ENCODE results near the gene CORIN. TPM values are rescaled to one million over a fixed set of nuclear protein-coding genes. Genes with fewer than 3 reads are reported as not detected.

The CORIN gene
- polyA plus RNA-seq, 1 of the 3 experiments (the other 2 are of a cell fraction), result 1.1 TPM

- DNase-seq, result no peak
- no peaks in the 10 kb centered on the region for H3F3A ChIP-seq (replicated peaks; ENCODE audit: insufficient read depth)
- H3K27ac ChIP-seq (ENCODE audit: low read depth in 2 of 2, low read length in 1 of 2), result no peak overlapping the region
- H3K4me3 ChIP-seq (ENCODE audit: low read depth in 2 of 2, low read length in 1 of 2), result no peak overlapping the region
- no peaks in the 10 kb centered on the region for H3K9me3 ChIP-seq
- ChIA-PET POLR2A (no interaction called here), CTCF (interaction anchor here (0.9 kb wide), 1 partner anchor 116 kb away, joined by 3 read pairs; no protein-coding TSS in a partner anchor)
- no peak for TF ChIP-seq GABPA (IDR thresholded peaks at IDR 0.05; ENCODE audit: low read depth)
- no peak for TF ChIP-seq CHD2 (IDR thresholded peaks at IDR 0.05; ENCODE audit: low read length, partially characterized antibody)
- TF ChIP-seq REST (IDR thresholded peaks at IDR 0.05; ENCODE audit: low read depth, low read length), result no peak
- no peak for TF ChIP-seq USF1 (IDR thresholded peaks at IDR 0.05; ENCODE audit: borderline replicate concordance, low read depth)
- TF ChIP-seq TEAD4 (IDR thresholded peaks at IDR 0.05; ENCODE audit: borderline replicate concordance, insufficient read depth), result no peak
- no peak for TF ChIP-seq SMC3 (IDR thresholded peaks at IDR 0.05; ENCODE audit: low read depth, low read length)
- TF ChIP-seq RXRA (IDR thresholded peaks at IDR 0.05; ENCODE audit: borderline replicate concordance, low read depth), result no peak
- no peak for TF ChIP-seq RCOR1 (IDR thresholded peaks at IDR 0.05; ENCODE audit: low read length)
- no peak for TF ChIP-seq RFX5 (IDR thresholded peaks at IDR 0.05; ENCODE audit: low read length)
- TF ChIP-seq GATA2 (CRISPR knock-in tag; IDR thresholded peaks at IDR 0.05), result no peak
- TF ChIP-seq EP300 (IDR thresholded peaks at IDR 0.05; ENCODE audit: borderline replicate concordance in 1 of 2, low read depth in 1 of 2, low read length in 1 of 2), result no peak
- no peak for TF ChIP-seq ZBTB33 (IDR thresholded peaks at IDR 0.05; ENCODE audit: borderline replicate concordance, low read depth)
- TF ChIP-seq POLR2AphosphoS5 (IDR thresholded peaks at IDR 0.05; ENCODE audit: low read depth, low read length), result no peak
- TF ChIP-seq USF2 (IDR thresholded peaks at IDR 0.05; ENCODE audit: borderline replicate concordance, low read depth, low read length), result no peak
- H4K20me1 ChIP-seq (ENCODE audit: insufficient read depth), result no peaks in the 10 kb centered on the region
- H3K36me3 ChIP-seq (replicated peaks in 1 of 2; ENCODE audit: control insufficient read depth in 1 of 2, insufficient read depth in 2 of 2, low read length in 1 of 2), result no peaks in the 10 kb centered on the region
- no peaks in the 10 kb centered on the region for H3K9me2 ChIP-seq
- H3K79me2 ChIP-seq (ENCODE audit: insufficient read depth), result no peaks in the 10 kb centered on the region
- no peak overlapping the region for H3K4me2 ChIP-seq
- no peaks in the 10 kb centered on the region for H3K4me1 ChIP-seq (ENCODE audit: control insufficient read depth in 1 of 2, insufficient read depth in 2 of 2, low read depth in 1 of 2, low read length in 1 of 2)
- WGBS (ENCODE audit: low lambda C conversion rate), result 69% methylated on average over 2 of the region's 2 CpGs
- no peak overlapping the region for H3K9ac ChIP-seq
- H2AFZ ChIP-seq (ENCODE audit: low read depth), result no peak overlapping the region
- no peaks in the 10 kb centered on the region for H3K27me3 ChIP-seq (ENCODE audit: insufficient read depth)
These were observed 117.1 kb downstream of the CORIN start for GRCh38 chr4:47720787-47721186.

Measured in SK-N-SH (cell line).